A673 (cell line): Measurements from ENCODE around the gene PCBP2. TPM values are rescaled to one million over a fixed set of nuclear protein-coding genes. Genes with fewer than 3 reads are reported as not detected.
"Not testable (repeated sequence)": the region's sequence is repeated elsewhere in the genome, so short reads cannot be mapped to it uniquely, and the experiment has no call there.

Source experiments
- BruUV-seq: library from RNA; stranded (reverse); fragments of 400-500 nt; replicated peaks from 2 replicates; lab custom pipeline; 2021; lab: Mats Ljungman, UMichigan
- CTCF ChIA-PET: fragments of 300-600 bp; sonication (Branson Sonifier 250); formaldehyde crosslinking; loops from one replicate; lab custom pipeline; 2022; ENCODE audit warnings: antibody characterized with exemption; lab: Charles Lee
- POLR2A ChIA-PET: fragments of 300-600 bp; sonication (Branson Sonifier 250); formaldehyde crosslinking; loops from one replicate; lab custom pipeline; 2022; ENCODE audit warnings: antibody characterized with exemption; ENCODE audit not compliant: low non-redundant PET; lab: Charles Lee
- DNase-seq: peaks from one replicate; pipeline ENCODE4 v3.0.0-alpha.2; 2015; ENCODE audit warnings: low spot score
- H3K27ac ChIP-seq: fragments of 200-600 bp; sonication (generic); 2 replicates; pipeline ENCODE4 v1.5.1; 2016; ENCODE audit warnings: mixed run types, low read depth, mild to moderate bottlenecking, mixed read lengths, antibody characterized with exemption, low read length; ENCODE audit not compliant: poor library complexity, severe bottlenecking
- H3K27me3 ChIP-seq: fragments of 200-600 bp; sonication (generic); replicated peaks from 2 replicates; pipeline ENCODE4 v1.6.1; 2017; ENCODE audit warnings: mixed run types, low read depth, mild to moderate bottlenecking, mixed read lengths, antibody characterized with exemption, low read length; ENCODE audit not compliant: insufficient read depth, poor library complexity
- H3K36me3 ChIP-seq: fragments of 200-600 bp; sonication (generic); 2 replicates; pipeline ENCODE4 v1.6.1; 2016; ENCODE audit warnings: mixed run types, mild to moderate bottlenecking, mixed read lengths, antibody characterized with exemption, low read length; ENCODE audit not compliant: insufficient read depth, poor library complexity, severe bottlenecking
- H3K4me1 ChIP-seq: fragments of 200-600 bp; sonication (generic); 2 replicates; pipeline ENCODE4 v1.6.1; 2017; ENCODE audit warnings: mixed run types, mild to moderate bottlenecking, mixed read lengths, antibody characterized with exemption, low read length; ENCODE audit not compliant: insufficient read depth, poor library complexity, severe bottlenecking
- H3K4me3 ChIP-seq: fragments of 200-600 bp; sonication (generic); 2 replicates; pipeline ENCODE4 v1.5.1; 2016; ENCODE audit warnings: low read depth, mixed run types, mild to moderate bottlenecking, mixed read lengths, low read length; ENCODE audit not compliant: poor library complexity, severe bottlenecking
- H3K9me3 ChIP-seq: fragments of 200-600 bp; sonication (generic); 2 replicates; pipeline ENCODE4 v1.6.1; 2016; ENCODE audit warnings: mixed run types, low read depth, mild to moderate bottlenecking, mixed read lengths, antibody characterized with exemption, low read length; ENCODE audit not compliant: poor library complexity, severe bottlenecking
- CTCF ChIP-seq: fragments of 300-800, 200-600 bp; sonication (generic); conservative IDR thresholded peaks from 2 replicates; pipeline ENCODE4 v1.5.1; 2017; ENCODE audit warnings: low read depth, mild to moderate bottlenecking, antibody characterized with exemption, low read length, moderate library complexity, mixed read lengths
- EZH2 ChIP-seq: fragments of 200-600 bp; sonication (generic); IDR thresholded peaks from 2 replicates; pipeline ENCODE4 v1.6.1; 2017; ENCODE audit warnings: borderline replicate concordance, low read depth, mild to moderate bottlenecking, mixed read lengths, antibody characterized with exemption, low read length; ENCODE audit not compliant: poor library complexity, severe bottlenecking
- intact Hi-C: fragments of 100-400 bp; cut with micrococcal nuclease; formaldehyde crosslinking; loops from one replicate; pipeline ENCODE4 v1.10.0; 2022; ENCODE audit not compliant: unreplicated experiment
- total RNA-seq: library from RNA; stranded (reverse); gene quantifications from 2 replicates; pipeline ENCODE4 v1.2.3, GENCODE V29; 2021

PCBP2 gene
- total RNA-seq, 1 experiment from 2014 or later, result 1,215 TPM

- TF ChIP-seq CTCF, result no peak
- no peak for TF ChIP-seq EZH2
- CTCF ChIA-PET, result no interaction called here
- BruUV-seq, result no TSS peak
- Histone ChIP-seq H3K27ac (no peak overlapping the region), H3K36me3 (peaks cover 86% of the 10 kb centered on the region), H3K4me3 (no peak overlapping the region), H3K27me3 (no peaks in the 10 kb centered on the region), H3K9me3 (no peaks in the 10 kb centered on the region), H3K4me1 (peaks cover 4% of the 10 kb centered on the region)
- POLR2A ChIA-PET, result interaction anchor here (0.6 kb wide), 1 partner anchor 10 kb away, joined by 3 read pairs; no protein-coding TSS in a partner anchor
- intact Hi-C loops, result no loop called here
- DNase-seq, result no peak
Measured at GRCh38 chr12:53479331-53479730, 27.4 kb downstream of the PCBP2 start.

DNA sequence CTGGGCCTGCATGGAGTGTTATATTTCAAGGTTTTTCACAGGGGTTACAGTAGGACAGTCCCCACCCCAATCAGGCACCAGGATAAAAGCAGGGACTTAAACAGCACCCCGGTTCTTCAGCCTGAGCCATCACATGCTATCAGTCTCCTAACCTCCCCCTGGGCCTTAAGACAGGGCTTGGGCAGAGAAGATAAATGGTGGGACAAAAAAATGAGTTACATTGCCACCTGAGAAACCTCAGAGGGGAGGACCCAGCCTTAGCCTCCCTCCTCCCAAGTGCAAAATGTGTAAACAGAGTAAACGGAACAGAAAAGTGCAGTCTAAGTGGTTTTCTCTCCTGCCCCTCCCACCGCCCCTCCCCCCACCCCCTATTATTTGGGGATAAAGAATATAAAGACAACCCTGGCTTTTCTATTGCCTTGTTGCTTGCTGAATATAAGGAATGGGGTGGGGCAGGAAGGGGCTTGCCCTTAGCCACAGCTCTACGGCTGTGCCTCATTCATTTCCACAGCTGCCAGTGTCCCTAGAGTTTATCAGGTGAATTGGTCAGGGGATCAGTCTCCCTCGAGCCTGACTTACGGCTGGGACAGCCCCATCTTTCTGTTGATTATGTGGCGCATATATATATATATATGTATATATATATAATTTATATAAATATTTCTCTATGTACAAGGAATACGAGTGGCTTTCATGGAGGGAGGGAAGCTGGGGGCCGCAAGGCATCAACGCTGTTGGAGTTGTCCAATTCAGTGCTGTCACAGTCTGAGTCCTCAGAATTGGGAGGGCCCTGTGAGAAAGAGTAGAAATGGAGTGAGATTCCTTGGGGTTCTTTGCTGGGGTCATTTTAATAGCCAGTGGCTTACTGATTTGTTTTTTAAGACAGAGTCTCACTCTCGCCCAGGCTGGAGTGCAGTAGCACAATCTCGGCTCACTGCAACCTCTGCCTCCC, 28.9 kb downstream of the PCBP2 start:
- H3K27ac ChIP-seq, result no peak overlapping the region
- H3K36me3 ChIP-seq, result peaks cover 79% of the 10 kb centered on the region
- ChIA-PET CTCF (no interaction called here), POLR2A (no interaction called here)
- H3K4me1 ChIP-seq, result peaks cover 4% of the 10 kb centered on the region
- H3K27me3 ChIP-seq, result no peaks in the 10 kb centered on the region
- no peak overlapping the region for H3K4me3 ChIP-seq
- TF ChIP-seq CTCF (no peak), EZH2 (no peak)
- no peaks in the 10 kb centered on the region for H3K9me3 ChIP-seq
- DNase-seq, result no peak
- BruUV-seq, result no TSS peak
- intact Hi-C loops, result no loop called here

DNA sequence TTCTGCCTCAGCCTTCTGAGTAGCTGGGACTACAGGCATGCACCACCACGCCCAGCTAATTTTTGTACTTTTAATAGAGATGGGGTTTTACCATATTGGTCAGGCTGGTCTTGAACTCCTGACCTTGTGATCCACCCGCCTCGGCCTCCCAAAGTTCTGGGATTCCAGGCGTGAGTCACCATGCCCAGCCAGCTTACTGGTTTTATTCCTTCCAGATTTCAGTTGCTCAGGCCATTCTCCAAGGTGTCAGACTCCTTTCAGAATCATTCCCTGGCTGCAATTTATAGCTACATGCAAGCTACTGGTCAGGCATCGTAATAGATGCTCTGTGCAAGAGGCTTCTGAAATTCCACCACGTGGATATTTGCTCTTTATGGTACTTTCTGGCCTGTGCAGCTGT, 29.6 kb downstream of the PCBP2 start:
- H3K9me3 ChIP-seq, DNase-seq, intact Hi-C loops, BruUV-seq, H3K27ac ChIP-seq, H3K4me3 ChIP-seq, H3K4me1 ChIP-seq, H3K27me3 ChIP-seq: not testable (repeated sequence)
- CTCF ChIA-PET, result interaction anchor here (1.1 kb wide), 1 partner anchor 129 kb away, joined by 3 read pairs; no protein-coding TSS in a partner anchor
- H3K36me3 ChIP-seq, result peaks cover 79% of the 10 kb centered on the region
- POLR2A ChIA-PET, result interaction anchor here (0.6 to 0.7 kb wide), 2 partner anchors 17 to 60 kb away, joined by 3 to 6 read pairs; no protein-coding TSS in a partner anchor
